Measurements from ENCODE around the gene CNTNAP2. TPM values are rescaled to one million over a fixed set of nuclear protein-coding genes. Genes with fewer than 3 reads are reported as not detected.

The CNTNAP2 gene
- total and polyA plus RNA-seq, 2 of the 4 experiments (the other 2 are of a cell fraction), result not detected

- Histone ChIP-seq H3K4ac (ENCODE audit: low read depth, low read length) (no peak overlapping the region), H2BK5ac (ENCODE audit: low read depth, low read length, poor library complexity, severe bottlenecking) (no peak overlapping the region), H3K79me1 (ENCODE audit: low read depth in 1 of 2, low read length in 2 of 2) (no peaks in the 10 kb centered on the region), H4K8ac (ENCODE audit: low read depth in 2 of 2, low read length in 2 of 2) (no peak overlapping the region), H2AK5ac (ENCODE audit: low read depth, low read length) (no peak overlapping the region), H3K9me1 (ENCODE audit: insufficient read depth, low read length) (no peaks in the 10 kb centered on the region), H3K27ac (ENCODE audit: insufficient read depth, low read length) (no peak overlapping the region), H3K36me3 (ENCODE audit: control insufficient read depth, insufficient read depth, low read length) (no peaks in the 10 kb centered on the region), H3K56ac (ENCODE audit: extremely low read depth, insufficient read depth, low read length) (no peak overlapping the region), H2AFZ (replicated peaks; ENCODE audit: low read length, poor library complexity) (no peak overlapping the region), H4K20me1 (ENCODE audit: insufficient read depth, low read length) (no peaks in the 10 kb centered on the region), H2BK120ac (ENCODE audit: low read depth, low read length) (no peak overlapping the region), H3K18ac (ENCODE audit: low read depth, low read length) (no peak overlapping the region), H3K4me3 (ENCODE audit: insufficient read depth, low read depth, low read length) (no peak overlapping the region), H3K14ac (replicated peaks; ENCODE audit: low read depth, low read length) (no peak overlapping the region), H4K5ac (ENCODE audit: low read depth, low read length) (no peak overlapping the region), H2BK20ac (ENCODE audit: low read depth, low read length) (no peak overlapping the region), H3K4me1 (ENCODE audit: control insufficient read depth, insufficient read depth, low read length) (no peaks in the 10 kb centered on the region), H4K91ac (ENCODE audit: insufficient read depth, low read depth, low read length) (no peak overlapping the region), H2BK15ac (ENCODE audit: low read depth, low read length) (no peak overlapping the region), H3K9ac (ENCODE audit: low read depth, low read length) (no peak overlapping the region), H3K9me3 (ENCODE audit: control insufficient read depth, insufficient read depth, low read length) (peaks cover 6% of the 10 kb centered on the region), H2AK9ac (replicated peaks; ENCODE audit: low read depth, low read length, poor library complexity) (no peak overlapping the region), H3K4me2 (ENCODE audit: low read depth, low read length) (no peak overlapping the region), H3K23ac (ENCODE audit: low read depth, low read length) (no peak overlapping the region), H3K27me3 (ENCODE audit: control insufficient read depth, insufficient read depth, low read length) (no peaks in the 10 kb centered on the region)
- ATAC-seq (ENCODE audit: low read depth) (no peak), DNase-seq (no peak)
- no TSS peak for BruUV-seq (replicated peaks)
- intact Hi-C loops (cut with micrococcal nuclease), result no loop called here
- TF ChIP-seq RCOR1 (IDR thresholded peaks at IDR 0.05; ENCODE audit: insufficient replicate concordance, low read length) (no peak), CHD1 (IDR thresholded peaks at IDR 0.05; ENCODE audit: low read depth, low read length) (no peak), FOS (IDR thresholded peaks at IDR 0.05; ENCODE audit: low read depth, low read length) (no peak), USF2 (IDR thresholded peaks at IDR 0.05; ENCODE audit: low read depth, low read length) (no peak), BHLHE40 (IDR thresholded peaks at IDR 0.05; ENCODE audit: low read depth, low read length) (no peak), MAFK (IDR thresholded peaks at IDR 0.05; ENCODE audit: low read depth, low read length) (no peak), MAZ (IDR thresholded peaks at IDR 0.05; ENCODE audit: borderline replicate concordance, low read depth, low read length) (no peak), RAD21 (IDR thresholded peaks at IDR 0.05; ENCODE audit: low read length) (no peak), POLR2A (IDR thresholded peaks at IDR 0.05; ENCODE audit: low read depth, low read length) (no peak), RFX5 (IDR thresholded peaks at IDR 0.05; ENCODE audit: low read depth, low read length) (no peak), CEBPB (IDR thresholded peaks at IDR 0.05; ENCODE audit: low read depth, low read length) (no peak), MXI1 (IDR thresholded peaks at IDR 0.05; ENCODE audit: borderline replicate concordance, low read depth, low read length) (no peak), NFE2L2 (IDR thresholded peaks at IDR 0.05; ENCODE audit: low read depth, low read length) (no peak), SMC3 (IDR thresholded peaks at IDR 0.05; ENCODE audit: low read depth, low read length) (no peak)
- TF ChIP-seq, protein P1, sequence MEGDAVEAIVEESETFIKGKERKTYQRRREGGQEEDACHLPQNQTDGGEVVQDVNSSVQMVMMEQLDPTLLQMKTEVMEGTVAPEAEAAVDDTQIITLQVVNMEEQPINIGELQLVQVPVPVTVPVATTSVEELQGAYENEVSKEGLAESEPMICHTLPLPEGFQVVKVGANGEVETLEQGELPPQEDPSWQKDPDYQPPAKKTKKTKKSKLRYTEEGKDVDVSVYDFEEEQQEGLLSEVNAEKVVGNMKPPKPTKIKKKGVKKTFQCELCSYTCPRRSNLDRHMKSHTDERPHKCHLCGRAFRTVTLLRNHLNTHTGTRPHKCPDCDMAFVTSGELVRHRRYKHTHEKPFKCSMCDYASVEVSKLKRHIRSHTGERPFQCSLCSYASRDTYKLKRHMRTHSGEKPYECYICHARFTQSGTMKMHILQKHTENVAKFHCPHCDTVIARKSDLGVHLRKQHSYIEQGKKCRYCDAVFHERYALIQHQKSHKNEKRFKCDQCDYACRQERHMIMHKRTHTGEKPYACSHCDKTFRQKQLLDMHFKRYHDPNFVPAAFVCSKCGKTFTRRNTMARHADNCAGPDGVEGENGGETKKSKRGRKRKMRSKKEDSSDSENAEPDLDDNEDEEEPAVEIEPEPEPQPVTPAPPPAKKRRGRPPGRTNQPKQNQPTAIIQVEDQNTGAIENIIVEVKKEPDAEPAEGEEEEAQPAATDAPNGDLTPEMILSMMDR (conservative IDR thresholded peaks at IDR 0.05; ENCODE audit: low read depth, low read length), result no peak
- TF ChIP-seq, protein P2, sequence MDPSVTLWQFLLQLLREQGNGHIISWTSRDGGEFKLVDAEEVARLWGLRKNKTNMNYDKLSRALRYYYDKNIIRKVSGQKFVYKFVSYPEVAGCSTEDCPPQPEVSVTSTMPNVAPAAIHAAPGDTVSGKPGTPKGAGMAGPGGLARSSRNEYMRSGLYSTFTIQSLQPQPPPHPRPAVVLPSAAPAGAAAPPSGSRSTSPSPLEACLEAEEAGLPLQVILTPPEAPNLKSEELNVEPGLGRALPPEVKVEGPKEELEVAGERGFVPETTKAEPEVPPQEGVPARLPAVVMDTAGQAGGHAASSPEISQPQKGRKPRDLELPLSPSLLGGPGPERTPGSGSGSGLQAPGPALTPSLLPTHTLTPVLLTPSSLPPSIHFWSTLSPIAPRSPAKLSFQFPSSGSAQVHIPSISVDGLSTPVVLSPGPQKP (IDR thresholded peaks at IDR 0.05; ENCODE audit: borderline replicate concordance, low read depth, low read length), result no peak
- in situ Hi-C loops (cut with MboI; ENCODE audit: low sequenced_read_pairs), result no loop called here
- ChIA-PET CTCF (no interaction called here), POLR2A (ENCODE audit: unreplicated experiment) (no interaction called here)
- WGBS, 2 experiments (ENCODE audit: extremely low coverage in 2 of 2, insufficient read length in 1 of 2), result 57% methylated on average over 3 of the region's 4 CpGs; no CpG with 5 or more reads in 1 of the 2 experiments
- dilution Hi-C loops (cut with HindIII; ENCODE audit: low sequenced_read_pairs, unreplicated experiment), result no loop called here
These were observed 2346.6 kb downstream of the CNTNAP2 start for GRCh38 chr7:148463210-148463609.
